Measurements from ENCODE around the gene KDM4D.

DNA sequence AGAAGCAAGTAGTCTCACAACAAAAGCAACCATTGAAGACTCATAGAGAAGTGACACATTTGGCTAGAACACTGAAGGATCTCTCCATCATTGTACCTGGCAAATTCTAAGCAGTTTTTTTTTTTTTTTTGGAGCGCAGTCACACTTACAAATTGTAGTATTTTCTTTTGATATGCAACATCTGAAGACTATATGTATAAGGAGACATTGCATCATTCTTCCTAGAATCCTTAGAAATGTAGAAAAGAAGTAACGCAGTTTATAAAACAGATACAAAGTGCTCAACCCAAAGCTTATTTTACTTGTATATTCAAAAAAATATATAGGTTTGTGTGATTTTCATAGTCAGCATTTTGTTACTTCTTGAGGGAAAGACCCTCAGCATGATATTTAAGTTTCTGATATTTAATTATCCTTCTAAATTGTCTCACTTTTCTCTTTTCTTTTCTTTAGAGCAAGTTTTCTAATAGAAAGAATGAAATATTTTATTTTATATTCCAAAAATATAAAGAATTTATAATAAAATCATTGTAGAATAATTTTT, 20.0 kb downstream of the KDM4D start:
- no peak for TF ChIP-seq POLR2A (IDR thresholded peaks at IDR 0.05)
- TF ChIP-seq, protein P1, sequence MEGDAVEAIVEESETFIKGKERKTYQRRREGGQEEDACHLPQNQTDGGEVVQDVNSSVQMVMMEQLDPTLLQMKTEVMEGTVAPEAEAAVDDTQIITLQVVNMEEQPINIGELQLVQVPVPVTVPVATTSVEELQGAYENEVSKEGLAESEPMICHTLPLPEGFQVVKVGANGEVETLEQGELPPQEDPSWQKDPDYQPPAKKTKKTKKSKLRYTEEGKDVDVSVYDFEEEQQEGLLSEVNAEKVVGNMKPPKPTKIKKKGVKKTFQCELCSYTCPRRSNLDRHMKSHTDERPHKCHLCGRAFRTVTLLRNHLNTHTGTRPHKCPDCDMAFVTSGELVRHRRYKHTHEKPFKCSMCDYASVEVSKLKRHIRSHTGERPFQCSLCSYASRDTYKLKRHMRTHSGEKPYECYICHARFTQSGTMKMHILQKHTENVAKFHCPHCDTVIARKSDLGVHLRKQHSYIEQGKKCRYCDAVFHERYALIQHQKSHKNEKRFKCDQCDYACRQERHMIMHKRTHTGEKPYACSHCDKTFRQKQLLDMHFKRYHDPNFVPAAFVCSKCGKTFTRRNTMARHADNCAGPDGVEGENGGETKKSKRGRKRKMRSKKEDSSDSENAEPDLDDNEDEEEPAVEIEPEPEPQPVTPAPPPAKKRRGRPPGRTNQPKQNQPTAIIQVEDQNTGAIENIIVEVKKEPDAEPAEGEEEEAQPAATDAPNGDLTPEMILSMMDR (IDR thresholded peaks at IDR 0.05): no peak
- no peak for TF ChIP-seq POLR2AphosphoS5 (IDR thresholded peaks at IDR 0.05)
